GM21381 (cell line): ENCODE measurements around the gene MRPL14.
A peak's percentile ranks its signal among the peaks of the same experiment; 100 is the strongest.

Source experiments
- ATAC-seq: cut with Tn5 transposase; IDR thresholded peaks from one replicate; pipeline ENCODE4 v1.9.1; 2021; ENCODE audit warnings: mild to moderate bottlenecking, moderate library complexity; ENCODE audit not compliant: unreplicated experiment

Gene MRPL14

DNA sequence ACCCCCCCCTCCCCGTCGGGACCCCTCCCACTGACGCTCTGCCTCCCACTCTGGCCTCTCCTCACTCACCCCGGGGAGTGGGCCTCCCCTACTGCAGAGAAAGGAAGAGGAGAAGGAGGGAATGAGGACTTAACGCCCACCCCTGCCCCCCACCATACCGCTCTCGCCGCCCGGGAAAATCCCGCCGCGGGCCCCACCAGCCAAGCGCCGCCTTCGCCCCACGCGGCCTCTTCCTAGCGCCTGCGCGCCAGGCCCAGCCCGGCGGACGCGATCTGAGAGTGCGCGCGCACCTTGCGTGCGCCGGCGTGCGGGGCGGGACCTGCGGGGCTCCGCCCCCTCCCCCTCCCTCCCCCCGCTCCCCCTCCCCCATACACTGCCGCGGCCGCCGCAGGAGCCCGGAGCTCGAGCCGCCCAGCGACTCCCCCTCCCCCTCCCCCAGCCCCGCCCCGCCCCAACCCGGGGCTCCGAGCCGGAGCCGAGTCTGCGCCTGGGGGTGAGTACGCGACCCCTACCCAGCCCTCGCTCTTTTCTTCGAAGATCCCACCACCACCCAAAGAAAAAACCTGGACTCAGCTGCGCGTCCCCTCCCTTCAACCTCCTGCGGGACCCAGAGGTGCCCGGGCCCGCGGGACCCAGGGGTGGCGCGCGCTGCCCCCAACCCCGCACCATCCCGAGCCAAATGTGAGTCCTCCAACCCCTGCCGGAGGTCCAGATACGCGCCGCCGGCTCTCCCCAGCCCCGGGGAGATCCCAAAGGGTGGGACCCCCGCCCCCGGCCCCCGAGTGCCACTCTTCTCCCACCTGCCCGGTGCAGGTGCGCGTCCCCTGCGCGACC is at the start of gene MRPL14, which contains the start of gene TMEM63B:
MRPL14 (minus strand) TSS at position 267 of the 834 bp plus-strand sequence. CDS start 10,841 bp downstream, outside the sequence.
TMEM63B (plus strand) TSS at position 369 of the 834 bp plus-strand sequence. CDS start 7,031 bp downstream, outside the sequence.
- ATAC-seq = peak; percentile 60

DNA sequence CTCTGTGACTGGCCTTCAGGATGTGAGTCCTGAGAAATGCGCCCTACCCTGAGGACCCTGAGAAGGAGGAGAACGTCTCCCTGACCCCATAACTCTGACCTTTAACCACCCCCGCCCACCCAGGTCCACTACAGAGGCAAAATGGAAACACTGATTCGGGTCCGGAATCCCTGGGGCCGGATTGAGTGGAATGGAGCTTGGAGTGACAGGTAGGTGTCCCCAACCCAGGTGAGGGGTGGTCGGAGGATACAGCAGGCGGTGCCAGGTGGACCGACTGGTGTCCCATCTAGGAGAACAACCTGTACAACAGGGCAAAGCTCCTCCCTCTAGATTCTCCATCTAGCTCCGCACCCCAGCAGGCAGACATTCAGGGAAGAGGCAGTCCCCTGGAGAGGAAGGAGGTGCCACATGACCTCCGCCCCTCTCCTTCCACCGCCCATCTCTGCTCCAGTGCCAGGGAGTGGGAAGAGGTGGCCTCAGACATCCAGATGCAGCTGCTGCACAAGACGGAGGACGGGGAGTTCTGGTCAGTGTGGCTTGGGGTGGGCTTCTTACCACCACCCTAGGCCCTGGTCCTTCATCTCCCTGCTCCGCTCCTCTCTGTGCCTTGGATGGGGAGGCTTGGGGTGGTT is 49.0 kb upstream of the MRPL14 start:
- ATAC-seq = no peak

DNA sequence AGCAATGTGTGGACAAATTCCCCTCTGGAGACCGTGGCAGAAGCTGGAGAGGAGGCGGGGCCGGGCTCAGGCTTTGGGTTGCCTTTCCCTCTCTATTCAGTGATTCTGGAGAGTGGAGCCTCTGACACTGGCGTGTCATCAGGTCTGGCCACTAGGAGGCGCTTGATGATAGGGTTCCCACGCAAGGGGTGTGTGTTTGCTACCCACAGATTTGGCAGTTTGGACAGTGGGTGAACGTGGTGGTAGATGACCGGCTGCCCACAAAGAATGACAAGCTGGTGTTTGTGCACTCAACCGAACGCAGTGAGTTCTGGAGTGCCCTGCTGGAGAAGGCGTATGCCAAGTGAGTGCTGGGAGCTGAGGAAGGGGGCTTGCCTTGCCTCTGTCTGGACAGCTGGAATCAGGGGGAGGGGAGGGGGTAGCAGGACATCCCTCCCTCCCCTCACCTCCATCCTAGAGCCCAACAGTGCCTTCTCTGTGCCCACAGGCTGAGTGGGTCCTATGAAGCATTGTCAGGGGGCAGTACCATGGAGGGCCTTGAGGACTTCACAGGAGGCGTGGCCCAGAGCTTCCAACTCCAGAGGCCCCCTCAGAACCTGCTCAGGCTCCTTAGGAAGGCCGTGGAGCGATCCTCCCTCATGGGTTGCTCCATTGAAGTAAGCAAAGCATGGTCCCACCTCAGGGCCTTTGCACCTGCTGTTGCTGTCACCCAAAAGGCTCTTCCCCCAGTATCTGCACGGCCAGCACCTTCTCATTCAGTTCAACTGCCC is 45.7 kb upstream of the MRPL14 start:
- no peak for ATAC-seq

DNA sequence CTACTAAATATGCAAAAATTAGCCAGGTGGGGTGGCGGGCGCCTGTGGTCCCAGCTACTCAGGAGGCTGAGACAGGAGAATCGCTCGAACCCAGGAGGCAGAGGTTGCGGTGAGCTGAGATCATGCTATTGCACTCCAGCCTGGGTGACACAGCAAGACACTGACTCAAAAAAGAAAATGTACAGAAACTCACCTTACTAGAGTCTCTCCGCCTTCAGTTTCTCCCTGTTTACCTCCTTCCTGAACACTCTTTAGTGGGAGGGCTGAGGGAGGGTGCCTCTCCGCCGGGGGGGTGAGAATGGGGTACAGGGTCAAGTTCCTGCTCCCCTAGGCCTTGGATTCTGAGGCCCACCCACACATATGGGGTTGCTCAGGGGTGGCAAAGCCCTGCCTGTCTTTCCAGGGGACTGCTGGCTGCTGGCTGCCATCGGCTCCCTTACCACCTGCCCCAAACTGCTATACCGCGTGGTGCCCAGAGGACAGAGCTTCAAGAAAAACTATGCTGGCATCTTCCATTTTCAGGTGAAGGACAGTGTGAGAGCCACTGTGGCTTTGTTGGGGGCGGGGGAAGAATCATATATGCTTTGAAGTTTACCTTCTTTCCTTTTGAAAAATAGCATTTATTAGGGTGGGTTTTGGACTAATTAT is 44.8 kb upstream of the MRPL14 start:
- ATAC-seq = no peak

DNA sequence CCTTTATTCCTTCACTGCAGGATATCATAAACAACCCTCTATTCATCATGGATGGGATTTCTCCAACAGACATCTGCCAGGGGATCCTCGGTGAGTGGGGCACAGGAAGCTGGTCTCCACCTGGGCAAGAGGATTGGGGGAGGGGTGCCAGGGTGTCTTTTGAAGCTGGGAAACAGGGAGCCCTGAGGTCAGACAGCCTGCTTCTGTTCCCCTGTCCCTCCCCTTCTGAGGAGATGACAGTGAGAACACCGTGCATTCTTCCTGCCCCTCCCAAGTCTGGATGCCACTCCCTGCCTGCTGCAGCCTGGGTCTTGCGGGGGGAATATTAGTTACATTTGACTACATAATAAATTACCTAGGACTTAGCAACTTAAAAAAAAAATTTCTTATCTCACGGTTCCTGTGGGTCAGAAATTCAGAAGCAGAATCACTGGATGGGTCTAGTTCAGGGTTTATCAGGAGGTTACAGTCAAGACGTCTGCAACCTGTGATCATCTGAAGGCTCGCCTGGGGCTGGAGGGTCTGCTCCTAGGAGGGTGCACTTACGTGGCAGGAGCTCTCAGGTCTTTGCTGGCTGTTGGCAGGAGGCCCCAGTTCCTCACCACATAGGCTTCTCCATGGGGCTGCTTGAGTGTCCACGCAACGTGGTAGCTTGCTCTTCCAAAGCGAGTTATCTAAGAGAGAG is 42.8 kb upstream of the MRPL14 start:
- no peak for ATAC-seq

DNA sequence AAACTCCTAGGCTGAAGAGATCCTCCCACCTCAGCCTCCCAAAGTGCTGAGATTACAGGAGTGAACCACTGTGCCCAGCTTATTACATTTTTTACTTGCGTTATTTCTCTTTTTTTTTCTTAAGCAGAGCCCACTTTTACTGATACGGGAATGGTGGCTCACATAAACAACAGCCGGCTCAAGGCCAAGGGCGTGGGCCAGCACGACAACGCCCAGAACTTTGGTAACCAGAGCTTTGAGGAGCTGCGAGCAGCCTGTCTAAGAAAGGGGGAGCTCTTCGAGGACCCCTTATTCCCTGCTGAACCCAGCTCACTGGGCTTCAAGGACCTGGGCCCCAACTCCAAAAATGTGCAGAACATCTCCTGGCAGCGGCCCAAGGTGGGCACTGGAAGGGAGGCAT is 41.9 kb upstream of the MRPL14 start:
- ATAC-seq = no peak

DNA sequence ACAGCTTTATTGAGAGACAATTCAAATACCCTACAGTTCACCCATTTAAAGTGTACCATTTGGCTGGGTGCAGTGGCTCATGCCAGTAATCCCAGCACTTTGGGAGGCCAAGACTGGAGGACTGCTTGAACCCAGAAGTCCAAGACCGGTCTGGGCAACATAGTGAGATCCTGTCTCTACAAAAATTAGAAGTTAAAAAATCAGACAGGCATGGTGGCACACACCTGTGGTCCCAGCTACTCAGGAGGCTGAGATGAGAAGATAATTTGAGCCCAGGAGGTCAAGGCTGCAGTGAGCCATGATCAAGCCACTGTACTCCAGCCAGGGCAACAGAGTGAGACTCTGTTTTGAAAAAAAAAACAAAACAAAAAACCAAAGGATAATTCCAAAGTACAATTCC is 40.3 kb upstream of the MRPL14 start:
- no peak for ATAC-seq

DNA sequence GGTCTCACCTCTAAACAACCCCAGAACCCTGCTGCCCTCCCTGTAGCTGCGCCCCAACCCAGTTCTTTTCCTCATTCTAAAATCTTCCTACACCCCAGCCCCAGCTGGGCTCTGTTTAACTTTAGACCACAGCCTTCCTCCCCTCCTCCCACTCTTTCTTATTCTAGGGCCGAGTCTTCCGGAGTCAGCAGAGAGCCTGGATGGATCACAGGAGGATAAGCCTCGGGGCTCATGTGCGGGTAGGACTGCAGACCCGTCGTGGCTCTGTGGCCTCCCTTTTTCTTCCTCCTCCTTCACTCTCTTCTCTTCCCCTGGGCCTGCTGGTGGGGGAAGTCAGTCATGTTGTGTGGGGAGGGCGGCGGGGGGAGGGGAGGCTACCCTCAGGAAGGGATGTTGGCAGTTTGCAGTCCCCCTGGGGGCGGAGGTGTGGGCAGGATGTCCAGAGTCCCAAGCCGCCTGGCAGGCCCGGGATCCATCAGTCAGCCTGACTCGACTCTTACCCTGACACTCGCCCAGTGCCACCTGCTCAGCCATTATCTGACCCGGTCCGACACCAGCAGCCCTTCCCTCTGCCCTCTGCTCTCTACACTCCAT is 39.4 kb upstream of the MRPL14 start:
- no peak for ATAC-seq

DNA sequence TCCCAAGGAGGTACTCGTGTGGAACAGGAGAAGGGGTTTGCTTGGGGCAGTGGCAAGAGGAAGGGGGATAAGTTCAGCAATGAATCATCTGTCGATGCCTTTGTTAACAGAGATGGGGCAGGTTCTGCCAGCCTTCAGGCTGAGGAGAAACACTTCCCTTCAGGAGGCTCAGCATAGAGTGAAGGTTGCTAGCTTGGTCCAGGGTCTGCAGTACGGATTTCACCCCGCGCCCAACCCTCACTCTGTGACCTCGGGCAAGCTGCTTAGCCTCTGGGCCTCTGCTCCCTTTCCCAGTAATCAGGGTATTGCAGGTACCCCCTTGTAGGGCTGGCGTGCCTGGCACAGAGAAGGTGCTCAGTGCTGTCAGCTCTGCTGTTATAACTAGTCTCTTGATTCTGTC is 38.9 kb upstream of the MRPL14 start:
- no peak for ATAC-seq

DNA sequence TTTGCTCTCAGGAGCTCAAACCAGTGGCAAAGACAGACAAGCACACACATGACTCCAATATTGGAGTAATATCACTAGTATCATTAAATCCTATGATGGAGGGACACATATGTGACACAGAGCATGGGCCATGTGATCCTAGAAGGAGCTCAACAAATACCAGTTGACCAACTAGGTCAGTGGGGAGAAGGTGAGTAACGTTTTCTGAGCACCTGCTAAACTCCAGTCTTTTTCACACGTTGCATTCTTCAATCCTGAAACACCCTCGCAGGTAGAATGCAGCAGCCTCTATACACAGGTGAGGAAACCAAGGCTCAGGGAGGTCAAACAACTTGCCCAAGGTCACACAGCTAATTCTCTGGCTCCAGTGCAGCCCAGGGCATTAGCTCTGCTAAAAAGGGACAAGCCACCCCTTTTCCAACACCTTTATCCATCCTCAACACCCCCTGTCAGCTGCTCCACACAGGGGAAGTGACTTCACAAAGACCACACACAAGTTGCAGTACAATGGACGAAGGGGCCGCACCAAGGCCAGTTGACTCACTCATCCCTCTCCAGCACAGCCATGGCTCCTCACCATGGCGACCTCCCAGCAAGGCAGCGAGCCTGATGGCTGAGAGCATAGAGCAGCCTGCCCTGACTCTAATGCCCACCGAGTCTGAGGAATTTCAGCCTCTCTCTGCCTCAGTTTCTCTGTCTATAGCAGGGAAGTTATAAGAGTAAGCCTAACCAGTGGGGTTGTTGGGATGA is 35.8 kb upstream of the MRPL14 start:
- no peak for ATAC-seq

DNA sequence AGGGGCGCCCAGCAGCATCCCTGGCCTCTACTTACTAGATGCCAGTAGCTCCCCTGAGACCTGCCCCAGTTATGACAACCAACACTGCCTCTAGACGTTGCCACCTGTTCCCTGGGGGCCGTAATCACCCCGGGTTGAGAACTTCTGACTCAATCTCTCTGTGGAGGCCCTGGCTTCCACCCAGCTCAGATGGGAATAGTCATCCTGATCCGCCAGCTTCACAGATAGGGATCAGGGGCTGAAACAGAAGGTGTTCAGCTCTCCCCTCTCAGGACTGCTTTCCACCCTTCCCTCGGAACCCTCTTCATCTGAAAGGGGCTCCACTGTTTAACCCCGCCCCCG is 34.7 kb upstream of the MRPL14 start:
- no peak for ATAC-seq

DNA sequence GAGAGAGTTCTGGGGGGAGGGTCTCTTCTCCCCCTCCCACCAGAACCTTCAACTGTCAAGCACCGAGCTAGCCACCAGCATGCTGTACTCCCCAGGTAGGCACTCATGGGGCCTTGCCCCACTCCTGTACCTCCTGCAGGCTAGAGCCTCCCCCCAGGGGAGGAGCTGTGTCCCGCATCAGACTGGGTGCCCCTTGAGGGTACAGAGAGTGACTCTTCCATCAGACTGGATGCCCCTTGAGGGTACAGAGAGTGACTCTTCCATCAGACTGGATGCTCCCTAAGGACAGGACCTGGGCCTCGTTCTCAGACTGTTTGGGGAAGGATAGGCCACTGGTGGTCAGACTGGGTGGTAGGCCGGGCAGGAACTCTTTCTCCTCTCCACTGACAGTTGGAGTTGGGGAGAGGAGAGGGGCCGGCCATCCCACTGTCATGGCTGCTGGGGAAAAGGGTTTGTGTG is 31.5 kb upstream of the MRPL14 start, which contains the start of gene CAPN11:
CAPN11 (plus strand) TSS at position 51 of the 459 bp plus-strand sequence; CDS start at position 80, 29 bp downstream.
- no peak for ATAC-seq

DNA sequence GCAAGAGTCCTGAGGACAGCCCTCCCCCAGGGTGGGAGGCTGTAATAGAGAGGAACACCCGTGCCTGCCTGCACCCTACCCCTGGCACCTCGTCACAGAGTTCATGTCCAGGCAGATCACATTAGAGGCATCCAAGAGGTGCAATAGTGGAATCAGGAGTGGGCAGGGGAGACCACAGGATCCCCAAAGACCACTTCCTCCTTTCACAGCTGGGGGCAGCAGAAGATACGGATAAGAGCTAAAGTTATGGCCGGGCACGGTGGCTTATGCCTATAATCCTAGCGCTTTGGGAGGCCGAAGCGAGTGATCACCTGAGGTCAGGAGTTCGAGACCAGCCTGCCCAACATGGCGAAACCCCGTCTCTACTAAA is 29.9 kb upstream of the MRPL14 start:
- ATAC-seq = no peak

DNA sequence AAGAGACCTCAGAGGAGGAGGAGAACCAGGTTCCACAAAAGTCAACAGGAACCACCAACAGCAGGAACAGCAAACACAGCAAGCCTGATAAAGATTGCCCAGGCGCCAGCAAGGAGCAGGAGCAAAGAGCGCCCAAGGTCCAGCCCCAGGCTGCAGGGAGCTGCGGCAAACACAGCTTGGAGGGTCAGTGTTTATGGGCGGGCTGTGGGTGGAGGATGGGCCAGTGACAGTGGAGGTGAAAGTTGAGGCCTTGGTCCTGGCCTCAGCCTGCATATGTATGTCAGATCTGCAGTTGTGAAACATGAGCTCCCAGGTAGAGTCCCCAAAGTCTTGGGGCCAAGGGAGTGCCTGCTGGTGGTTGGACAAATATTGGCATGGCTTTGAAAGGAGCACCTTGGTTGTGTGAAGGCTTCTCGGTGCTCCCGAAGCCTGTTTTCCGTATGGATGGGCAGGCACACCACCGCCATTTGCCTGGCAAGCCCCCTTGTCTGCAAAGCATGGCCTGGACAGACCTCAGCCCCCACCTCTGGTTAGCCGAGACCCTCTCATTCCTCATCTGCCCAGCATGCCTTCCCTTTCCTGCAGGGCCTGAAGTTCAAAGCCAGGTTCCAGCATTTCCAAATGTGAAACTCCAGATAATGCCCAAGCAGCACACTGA is 29.4 kb upstream of the MRPL14 start:
- no peak for ATAC-seq

DNA sequence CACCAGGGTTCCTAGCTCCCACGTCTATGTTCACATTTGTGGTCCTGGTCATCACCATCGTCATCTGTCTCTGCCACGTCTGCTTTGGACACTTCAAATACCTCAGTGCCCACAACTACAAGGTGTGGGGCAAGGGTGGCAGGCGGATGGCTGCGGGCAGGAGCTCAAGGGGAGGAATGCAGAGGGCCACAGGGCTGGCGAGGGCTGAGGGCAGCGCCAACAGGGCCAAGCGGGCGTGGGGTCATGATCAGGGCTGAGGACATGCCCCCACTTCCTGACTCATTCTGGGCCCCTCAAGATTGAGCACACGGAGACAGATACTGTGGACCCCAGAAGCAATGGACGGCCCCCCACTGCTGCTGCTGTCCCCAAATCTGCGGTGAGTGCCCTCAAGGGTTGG is 26.8 kb upstream of the MRPL14 start:
- ATAC-seq = no peak

DNA sequence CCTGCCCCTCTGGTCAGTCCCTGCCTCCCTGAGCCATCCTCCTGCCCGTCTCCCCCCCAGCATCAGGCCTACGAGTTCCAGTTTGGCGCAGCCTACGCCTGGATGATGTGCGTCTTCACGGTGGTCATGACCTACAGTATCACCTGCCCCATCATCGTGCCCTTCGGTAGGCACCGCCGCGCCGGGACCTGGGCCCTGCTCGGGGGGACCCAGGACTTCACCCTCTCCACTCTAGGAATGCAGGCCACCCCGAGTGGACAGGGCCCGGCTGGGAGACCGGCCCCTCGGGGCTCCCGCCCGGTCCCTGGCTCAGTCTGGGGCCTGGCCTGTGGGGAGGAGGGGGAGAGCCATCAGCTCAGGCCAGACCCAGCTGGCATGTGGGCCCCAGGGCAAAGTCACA is 25.3 kb upstream of the MRPL14 start:
- no peak for ATAC-seq

DNA sequence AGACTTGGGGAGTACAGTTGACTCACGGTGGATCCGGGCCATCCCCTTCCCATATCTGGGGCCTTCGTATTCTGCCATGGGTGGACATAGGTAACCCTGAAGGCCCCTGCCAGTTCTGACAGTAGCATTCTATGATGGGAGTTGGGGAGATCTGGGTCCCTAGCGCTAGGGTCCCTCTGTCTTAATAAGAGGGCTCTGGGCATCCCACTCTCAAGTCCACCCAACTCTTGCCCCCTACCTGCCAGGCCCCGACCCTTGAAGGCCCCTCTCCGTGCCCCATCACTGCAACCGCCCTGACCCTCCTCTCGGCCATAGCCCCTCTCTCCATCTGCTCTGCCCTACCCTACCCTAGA is 24.8 kb upstream of the MRPL14 start:
- no peak for ATAC-seq

DNA sequence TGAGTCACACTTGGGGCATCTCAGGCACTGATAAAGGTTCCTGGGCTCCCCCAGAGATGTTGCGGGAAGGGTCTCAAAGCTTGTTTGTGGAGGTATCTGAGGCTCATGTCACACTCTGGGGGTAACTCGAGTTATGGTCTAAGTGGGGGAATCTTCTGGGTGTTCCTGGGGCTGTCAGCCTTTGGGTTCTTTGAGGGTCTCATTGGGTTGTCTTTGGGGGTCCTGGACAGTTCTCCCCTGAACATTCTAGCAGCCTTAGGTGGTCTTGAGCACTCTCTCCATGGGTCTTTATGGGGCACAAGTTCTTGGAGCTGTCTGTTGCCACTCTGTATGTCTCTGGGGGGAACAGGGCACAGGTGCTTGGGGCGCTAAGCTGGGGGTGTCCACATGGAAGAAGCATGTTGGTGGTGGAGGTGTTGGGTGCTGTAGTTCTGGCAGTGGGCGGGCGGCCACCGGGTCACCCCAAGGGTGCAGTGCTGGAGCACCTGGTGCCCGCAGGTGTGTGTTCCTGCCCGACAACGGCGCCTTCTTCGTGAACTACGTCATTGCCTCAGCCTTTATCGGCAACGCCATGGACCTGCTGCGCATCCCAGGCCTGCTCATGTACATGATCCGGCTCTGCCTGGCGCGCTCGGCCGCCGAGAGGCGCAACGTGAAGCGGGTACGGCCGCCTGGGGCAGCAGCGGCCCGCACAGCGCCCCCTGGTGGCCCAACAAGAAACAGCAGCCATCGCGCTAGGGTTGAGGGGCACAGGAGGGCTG is 24.3 kb upstream of the MRPL14 start:
- ATAC-seq = no peak
